Activated naive CD8-positive, alpha-beta T cell treated with anti-CD3 and anti-CD28 coated beads, Interleukin-2, amount 10 ng/mL, durations not matched to agents 7 days and 5 days (primary cell): ENCODE results near the gene POC1B. TPM values are rescaled to one million over a fixed set of nuclear protein-coding genes. Genes with fewer than 3 reads are reported as not detected.

ENCODE experiments used
- ATAC-seq: fragments of 150-1000 bp; cut with Tn5 transposase; one replicate; pipeline ENCODE4 v1.10.0; 2021; ENCODE audit warnings: low read depth, moderate library complexity
- POLR2A ChIA-PET: fragments of 350-600 bp; sonication (Branson Sonifier 250); formaldehyde crosslinking; loops from one replicate; lab custom pipeline; 2021; ENCODE audit warnings: antibody characterized with exemption; lab: Charles Lee
- DNase-seq: peaks from one replicate; pipeline ENCODE4 v3.0.0; 2021
- H3K27ac Mint-ChIP-seq: one replicate; pipeline ENCODE4 v1.8.0; 2022; ENCODE audit warnings: mild to moderate bottlenecking, mixed read lengths
- H3K27me3 Mint-ChIP-seq: one replicate; pipeline ENCODE4 v1.8.0; 2022; ENCODE audit warnings: mild to moderate bottlenecking, moderate library complexity, mixed read lengths
- H3K36me3 Mint-ChIP-seq: one replicate; pipeline ENCODE4 v1.8.0; 2021; ENCODE audit warnings: mild to moderate bottlenecking, mixed read lengths
- H3K4me1 Mint-ChIP-seq: one replicate; pipeline ENCODE4 v1.8.0; 2021; ENCODE audit warnings: mixed read lengths
- H3K4me3 Mint-ChIP-seq: one replicate; pipeline ENCODE4 v1.8.0; 2022; ENCODE audit warnings: mild to moderate bottlenecking, moderate library complexity, mixed read lengths
- H3K9me3 Mint-ChIP-seq: one replicate; pipeline ENCODE4 v1.8.0; 2021; ENCODE audit warnings: mixed read lengths
- total RNA-seq, 2 experiments: library from RNA; stranded (reverse); gene quantifications; one replicate each; pipeline ENCODE4 v1.2.3, GENCODE V29; 2021

POC1B gene
- total RNA-seq, 2 experiments from 2014 or later = 48.0 to 48.8 TPM

- Mint-ChIP-seq H3K4me3 (no peak overlapping the region), H3K36me3 (peaks cover 8% of the 10 kb centered on the region), H3K9me3 (peaks cover 4% of the 10 kb centered on the region), H3K4me1 (peaks cover 38% of the 10 kb centered on the region), H3K27me3 (peaks cover 6% of the 10 kb centered on the region), H3K27ac (no peak overlapping the region)
- no peak for DNase-seq
- POLR2A ChIA-PET = interaction anchor here (0.6 kb wide), 1 partner anchor 763 kb away, joined by 3 read pairs; no protein-coding TSS in a partner anchor
- ATAC-seq = no peak
Measured at GRCh38 chr12:89372584-89373370, 153.1 kb downstream of the POC1B start.

GRCh38 chr12:89370850-89371249 lies 155.0 kb downstream of the POC1B start:
- H3K4me1 Mint-ChIP-seq = peaks cover 25% of the 10 kb centered on the region
- ATAC-seq (no peak), DNase-seq (no peak)
- peaks cover 6% of the 10 kb centered on the region for H3K27me3 Mint-ChIP-seq
- POLR2A ChIA-PET = no interaction called here
- peaks cover 6% of the 10 kb centered on the region for H3K36me3 Mint-ChIP-seq
- H3K4me3 Mint-ChIP-seq = no peak overlapping the region
- no peak overlapping the region for H3K27ac Mint-ChIP-seq
- no peaks in the 10 kb centered on the region for H3K9me3 Mint-ChIP-seq

- Mint-ChIP-seq H3K27ac (no peak overlapping the region), H3K27me3 (peaks cover 6% of the 10 kb centered on the region), H3K4me1 (peaks cover 21% of the 10 kb centered on the region), H3K9me3 (no peaks in the 10 kb centered on the region), H3K4me3 (no peak overlapping the region), H3K36me3 (peaks cover 6% of the 10 kb centered on the region)
- POLR2A ChIA-PET = no interaction called here
- ATAC-seq = no peak
- DNase-seq = no peak
Measured at GRCh38 chr12:89370421-89370831, 155.4 kb downstream of the POC1B start.

Other genes starting within 250 kb of the POC1B start
- gene DUSP6, start 173.5 kb downstream of the POC1B start, total RNA-seq = 10 to 100 TPM; 77.5 to 85.0 TPM
- gene GALNT4, start 1.3 kb downstream of the POC1B start, total RNA-seq = 10 to 100 TPM; 15.6 to 16.3 TPM
- gene ATP2B1, start 182.8 kb upstream of the POC1B start, total RNA-seq = 10 to 100 TPM; 36.7 to 38.9 TPM